GM23248 (cell line): Measurements from ENCODE around the gene ZFAND3. TPM values are rescaled to one million over a fixed set of nuclear protein-coding genes. Genes with fewer than 3 reads are reported as not detected.

ENCODE experiments used
- DNase-seq: peaks from one replicate; pipeline ENCODE4 v3.0.0-alpha.2; 2015
- H2AFZ ChIP-seq: fragments of 200-600 bp; sonication (generic); 2 replicates; pipeline ENCODE4 v1.6.1; 2016; ENCODE audit warnings: antibody characterized with exemption
- H3F3A ChIP-seq: fragments of 200-600 bp; sonication (generic); 2 replicates; pipeline ENCODE4 v1.6.1; 2016; ENCODE audit warnings: mild to moderate bottlenecking, antibody characterized with exemption, mixed run types; ENCODE audit not compliant: insufficient read depth
- H3K27ac ChIP-seq: fragments of 200-600 bp; sonication (generic); 2 replicates; pipeline ENCODE4 v1.5.1; 2016; ENCODE audit warnings: mild to moderate bottlenecking
- H3K27me3 ChIP-seq: fragments of 200-600 bp; sonication (generic); replicated peaks from 2 replicates; pipeline ENCODE4 v1.6.1; 2016; ENCODE audit warnings: mild to moderate bottlenecking; ENCODE audit not compliant: insufficient read depth
- H3K36me3 ChIP-seq: fragments of 200-600 bp; sonication (generic); 2 replicates; pipeline ENCODE4 v1.6.1; 2016; ENCODE audit warnings: low read depth, mild to moderate bottlenecking
- H3K4me1 ChIP-seq: fragments of 200-600 bp; sonication (generic); 2 replicates; pipeline ENCODE4 v1.6.1; 2016; ENCODE audit warnings: mild to moderate bottlenecking; ENCODE audit not compliant: insufficient read depth
- H3K4me2 ChIP-seq: fragments of 200-600 bp; sonication (generic); one replicate; pipeline ENCODE4 v1.6.1; 2016; ENCODE audit warnings: mild to moderate bottlenecking; ENCODE audit not compliant: unreplicated experiment
- H3K4me3 ChIP-seq: fragments of 200-600 bp; sonication (generic); 2 replicates; pipeline ENCODE4 v1.5.1; 2016; ENCODE audit warnings: mild to moderate bottlenecking
- H3K79me2 ChIP-seq: fragments of 200-600 bp; sonication (generic); 2 replicates; pipeline ENCODE4 v1.6.1; 2016; ENCODE audit warnings: mild to moderate bottlenecking; ENCODE audit not compliant: insufficient read depth
- H3K9ac ChIP-seq: fragments of 200-600 bp; sonication (generic); 2 replicates; pipeline ENCODE4 v1.6.1; 2016; ENCODE audit warnings: mild to moderate bottlenecking
- H3K9me2 ChIP-seq: fragments of 200-600 bp; sonication (generic); 2 replicates; pipeline ENCODE4 v1.6.1; 2016; ENCODE audit warnings: mixed run types, mild to moderate bottlenecking, moderate library complexity; ENCODE audit not compliant: insufficient read depth
- H3K9me3 ChIP-seq: fragments of 200-600 bp; sonication (generic); one replicate; pipeline ENCODE4 v1.6.1; 2017; ENCODE audit warnings: low read depth
- H4K20me1 ChIP-seq: fragments of 200-600 bp; sonication (generic); 2 replicates; pipeline ENCODE4 v1.6.0; 2016; ENCODE audit not compliant: insufficient read depth
- EZH2 ChIP-seq: fragments of 200-600 bp; sonication (generic); IDR thresholded peaks from 2 replicates; pipeline ENCODE4 v1.6.1; 2018; ENCODE audit warnings: antibody characterized with exemption, mild to moderate bottlenecking; ENCODE audit not compliant: insufficient read depth, poor library complexity, severe bottlenecking
- EZH2phosphoT487 ChIP-seq: fragments of 200-600 bp; sonication (generic); IDR thresholded peaks from 2 replicates; pipeline ENCODE4 v1.6.1; 2018; ENCODE audit warnings: antibody characterized with exemption, moderate library complexity, mild to moderate bottlenecking, low read depth; ENCODE audit not compliant: insufficient read depth
- WGBS, 2 experiments: methylation state at CpG; one replicate each; pipeline ENCODE4 v1.1.6; 2015 to 2017; ENCODE audit warnings: low lambda C conversion rate in 2 of 2, low coverage in 1 of 2; ENCODE audit errors: missing lambda C conversion rate in 2 of 2; 5-methylcytosine and 5-hydroxymethylcytosine counted together
- in situ Hi-C: fragments of 300-500 bp; cut with MboI; formaldehyde crosslinking; loops from 2 replicates; pipeline ENCODE4 v1.15.0; 2020
- polyA plus RNA-seq: library from polyadenylated mRNA; unstranded; fragments of >200 nt; fragmentation: Nextera tagmentation; extraction: Ambion mirVana; gene quantifications from 2 replicates; pipeline ENCODE4 v1.2.1, GENCODE V29; 2016
- total RNA-seq: library from RNA; depleted of rRNA; stranded (reverse); fragments of >200 nt; shearing (Covaris generic); gene quantifications from 2 replicates; pipeline ENCODE4 v1.2.3, GENCODE V29; 2014

ZFAND3 gene
- total and polyA plus RNA-seq, 2 experiments from 2014 or later, result 27.5 to 40.0 TPM

DNA sequence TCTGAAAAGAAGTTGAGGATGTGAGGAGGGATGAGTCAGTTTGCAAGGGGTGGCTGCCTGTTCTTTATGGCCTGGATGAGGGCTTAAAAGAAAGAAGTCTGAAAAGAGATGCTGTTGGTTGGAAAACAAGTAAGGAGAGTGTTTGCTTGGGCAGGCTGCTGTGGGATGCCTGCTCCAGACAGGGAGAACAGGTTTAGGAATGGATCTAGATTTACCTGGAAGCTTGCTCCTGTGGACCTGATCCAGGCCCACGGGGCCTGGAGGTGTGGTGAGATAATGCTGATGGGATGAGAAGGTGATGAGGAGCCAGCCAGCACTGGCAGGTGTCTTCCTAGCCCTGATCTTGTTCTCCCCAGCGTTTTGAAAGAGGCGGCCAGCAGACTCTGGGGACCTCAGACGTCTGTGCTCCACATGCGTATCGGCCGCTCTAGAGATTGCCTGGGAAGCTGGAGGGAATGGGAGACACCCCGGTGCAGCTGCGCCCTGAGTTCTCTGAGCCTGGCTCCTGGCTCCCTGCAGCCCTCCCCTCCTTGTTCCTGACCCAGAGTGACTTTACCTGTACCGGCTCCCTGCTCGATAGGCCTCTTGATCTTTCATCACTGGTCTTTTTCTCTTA is 331.3 kb downstream of the ZFAND3 start:
- no peak for TF ChIP-seq EZH2phosphoT487
- no peak for TF ChIP-seq EZH2
- no peaks in the 10 kb centered on the region for H3K36me3 ChIP-seq
- peaks cover 7% of the 10 kb centered on the region; the same call in 1 of the 2 replicates for H3K4me1 ChIP-seq
- DNase-seq, result no peak
- no peaks in the 10 kb centered on the region for H3K9me2 ChIP-seq
- H3K4me3 ChIP-seq, result no peak overlapping the region
- no peaks in the 10 kb centered on the region for H3K9me3 ChIP-seq
- H4K20me1 ChIP-seq, result peaks cover 13% of the 10 kb centered on the region; the same call in 1 of the 2 replicates
- no peak overlapping the region for H3K27ac ChIP-seq
- no peak overlapping the region for H2AFZ ChIP-seq
- no peaks in the 10 kb centered on the region for H3K27me3 ChIP-seq
- in situ Hi-C loops, result no loop called here
- no peak overlapping the region for H3K4me2 ChIP-seq
- H3F3A ChIP-seq, result no peaks in the 10 kb centered on the region
- H3K79me2 ChIP-seq, result peaks cover 50% of the 10 kb centered on the region
- H3K9ac ChIP-seq, result no peak overlapping the region
- 87 to 90% methylated on average over 11 of the region's 11 CpGs for WGBS, 2 experiments

DNA sequence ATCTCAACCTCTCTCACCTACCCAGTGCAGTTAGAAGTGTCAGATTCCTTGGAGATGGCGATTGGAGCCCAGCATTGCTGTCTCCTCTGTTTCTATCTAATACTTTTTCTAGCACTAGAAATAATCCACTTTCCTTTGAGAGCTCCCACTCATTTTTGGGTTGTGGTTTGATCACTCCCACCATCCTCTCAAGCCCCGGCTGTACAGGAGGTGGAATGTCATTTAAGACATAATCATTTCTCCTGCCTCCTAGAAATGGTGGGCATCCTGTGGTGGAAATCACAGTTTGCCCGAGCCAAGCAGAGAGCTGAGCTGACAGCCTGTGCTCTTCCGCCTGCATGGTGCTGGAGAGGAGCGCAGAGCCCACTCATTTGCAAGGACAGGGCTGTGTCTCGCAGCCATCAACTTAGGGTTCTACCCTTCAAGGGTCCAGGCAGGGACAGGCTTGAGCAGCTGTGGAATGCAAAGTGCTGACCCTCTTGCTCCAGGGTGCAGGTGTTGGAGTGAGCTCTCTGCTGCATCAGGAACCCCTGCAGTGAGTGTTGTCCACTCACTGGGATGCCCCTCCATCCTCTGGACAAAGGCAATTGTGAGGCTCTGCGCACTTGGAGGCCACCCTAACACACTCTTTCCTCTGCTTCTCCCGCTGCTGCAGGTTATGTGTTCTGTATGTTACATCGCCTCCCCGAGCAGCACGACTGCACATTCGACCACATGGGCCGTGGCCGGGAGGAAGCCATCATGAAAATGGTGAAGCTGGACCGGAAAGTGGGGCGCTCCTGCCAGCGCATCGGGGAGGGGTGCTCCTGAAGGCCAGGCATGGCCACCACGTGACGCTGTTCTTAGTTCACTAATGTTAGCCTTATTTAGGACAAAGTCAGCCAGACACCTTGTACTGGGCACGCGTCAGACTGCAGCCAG is 332.3 kb downstream of the ZFAND3 start:
- Histone ChIP-seq H2AFZ (no peak overlapping the region), H3K27me3 (no peaks in the 10 kb centered on the region), H3K27ac (no peak overlapping the region), H3K9ac (no peak overlapping the region), H4K20me1 (peaks cover 4% of the 10 kb centered on the region; the same call in 1 of the 2 replicates), H3K9me3 (no peaks in the 10 kb centered on the region), H3K36me3 (no peaks in the 10 kb centered on the region), H3K4me1 (no peaks in the 10 kb centered on the region), H3K9me2 (no peaks in the 10 kb centered on the region), H3K4me3 (no peak overlapping the region), H3K4me2 (no peak overlapping the region), H3F3A (no peaks in the 10 kb centered on the region), H3K79me2 (peaks cover 40% of the 10 kb centered on the region)
- DNase-seq, result no peak
- in situ Hi-C loops, result no loop called here
- TF ChIP-seq EZH2 (no peak), EZH2phosphoT487 (no peak)
- 93 to 94% methylated on average over 22 of the region's 22 CpGs for whole genome bisulfite sequencing, 2 experiments

DNA sequence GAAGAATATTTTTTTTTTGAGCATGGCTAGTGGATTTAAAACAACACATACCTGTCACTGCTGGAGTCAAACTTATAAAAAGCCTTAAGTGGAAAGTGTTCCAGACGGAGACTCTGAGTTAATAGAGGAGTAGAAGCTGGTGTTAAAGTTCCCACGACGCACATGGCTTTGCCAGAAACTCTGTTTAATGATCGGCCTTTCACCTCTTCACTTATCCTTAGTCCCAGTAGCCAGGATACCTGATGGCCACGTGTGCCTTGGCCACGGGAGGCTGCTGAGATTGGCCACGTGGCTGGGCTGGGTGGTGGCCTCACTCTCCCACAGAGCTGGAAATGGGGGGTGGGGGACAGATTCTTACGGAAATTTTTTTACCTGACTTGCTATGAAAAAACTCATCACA is 333.1 kb downstream of the ZFAND3 start:
- H3K9ac ChIP-seq, result no peak overlapping the region
- DNase-seq, result no peak
- H3K27ac ChIP-seq, result no peak overlapping the region
- H3K9me3 ChIP-seq, result no peaks in the 10 kb centered on the region
- 87 to 92% methylated on average over 8 of the region's 8 CpGs for WGBS, 2 experiments
- H2AFZ ChIP-seq, result no peak overlapping the region
- H3K27me3 ChIP-seq, result no peaks in the 10 kb centered on the region
- TF ChIP-seq EZH2phosphoT487, result no peak
- H3K36me3 ChIP-seq, result no peaks in the 10 kb centered on the region
- H3K4me3 ChIP-seq, result no peak overlapping the region
- no peaks in the 10 kb centered on the region for H3K9me2 ChIP-seq
- in situ Hi-C loops, result no loop called here
- H3K4me1 ChIP-seq, result no peaks in the 10 kb centered on the region
- H3K4me2 ChIP-seq, result no peak overlapping the region
- H3K79me2 ChIP-seq, result peaks cover 32% of the 10 kb centered on the region
- no peaks in the 10 kb centered on the region for H4K20me1 ChIP-seq
- H3F3A ChIP-seq, result no peaks in the 10 kb centered on the region

DNA sequence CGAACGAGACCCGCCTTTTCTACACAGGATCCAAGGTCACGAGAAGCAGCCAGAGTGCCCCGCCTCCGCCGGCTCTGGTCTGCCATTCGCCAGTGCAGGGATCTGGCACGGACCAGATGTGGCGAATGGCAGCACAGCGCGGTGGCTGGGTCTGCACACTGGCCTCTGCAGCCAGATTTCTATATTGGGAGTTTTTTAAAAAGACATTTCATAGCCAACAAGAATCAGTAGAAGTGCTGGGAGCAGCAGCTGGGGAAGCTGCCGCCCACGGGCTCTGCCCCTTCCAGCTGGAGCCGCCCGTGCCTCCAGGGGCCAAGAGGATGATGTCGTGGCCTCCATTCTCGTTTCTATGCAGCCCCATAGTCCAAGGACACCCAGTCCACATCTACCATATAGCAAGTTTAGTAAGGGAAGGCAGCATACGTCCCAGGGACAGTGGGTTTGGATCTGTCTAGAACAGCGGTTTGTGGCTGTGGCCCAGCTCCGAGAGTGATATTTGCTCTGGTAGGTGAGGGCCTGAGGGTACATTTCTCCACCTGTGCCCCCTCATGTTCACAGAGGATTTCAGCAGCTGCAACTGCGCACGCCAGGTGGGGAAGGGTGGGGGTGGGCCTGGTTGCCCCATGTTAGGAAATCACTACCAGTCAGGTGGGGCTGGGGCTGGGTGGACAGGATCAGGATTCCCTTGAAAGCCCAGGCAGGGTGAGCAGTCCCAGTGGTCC is 333.7 kb downstream of the ZFAND3 start:
- Histone ChIP-seq H2AFZ (no peak overlapping the region), H3K36me3 (no peaks in the 10 kb centered on the region), H3K9me3 (no peaks in the 10 kb centered on the region), H3K9ac (no peak overlapping the region), H3K27me3 (no peaks in the 10 kb centered on the region), H3K4me2 (no peak overlapping the region), H3K9me2 (no peaks in the 10 kb centered on the region), H3K4me1 (no peaks in the 10 kb centered on the region), H3F3A (no peaks in the 10 kb centered on the region), H3K27ac (no peak overlapping the region), H3K4me3 (no peak overlapping the region), H4K20me1 (no peaks in the 10 kb centered on the region), H3K79me2 (peaks cover 26% of the 10 kb centered on the region)
- no peak for DNase-seq
- TF ChIP-seq EZH2 (no peak), EZH2phosphoT487 (no peak)
- in situ Hi-C loops, result no loop called here
- 86 to 87% methylated on average over 23 of the region's 23 CpGs for WGBS, 2 experiments
